HG03354 (cell line): Measurements from ENCODE around the gene SERPINB5.

Source experiments
- ATAC-seq: cut with Tn5 transposase; IDR thresholded peaks from one replicate; pipeline ENCODE4 v1.9.1; 2021; ENCODE audit warnings: mild to moderate bottlenecking; ENCODE audit not compliant: unreplicated experiment, poor library complexity, severe bottlenecking

The SERPINB5 gene

GRCh38 chr18:63518178-63519012 is 41.6 kb downstream of the SERPINB5 start:
- peak; percentile 96 for ATAC-seq

GRCh38 chr18:63520053-63520685 is 43.4 kb downstream of the SERPINB5 start:
- ATAC-seq, result no peak

DNA sequence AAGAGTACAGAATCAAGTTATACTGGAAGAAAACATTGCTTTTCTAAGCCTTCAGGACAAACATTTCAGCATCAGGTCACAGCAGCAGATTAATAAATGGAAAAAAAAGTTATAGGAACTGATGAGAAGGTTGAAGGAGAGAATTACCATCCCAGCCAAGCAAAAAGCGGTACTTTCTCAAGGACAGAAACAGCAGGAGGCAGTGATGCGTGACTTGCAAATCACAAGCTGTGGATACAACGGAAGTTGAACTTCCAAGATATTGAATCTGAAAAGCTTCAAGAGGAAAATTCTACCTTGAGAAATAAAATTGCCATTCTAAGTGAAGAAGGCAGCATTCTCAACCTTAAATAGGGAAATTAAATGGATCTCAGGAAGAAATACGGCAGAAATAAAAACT is 46.9 kb downstream of the SERPINB5 start:
- no peak for ATAC-seq

GRCh38 chr18:63527251-63527650 is 50.5 kb downstream of the SERPINB5 start:
- ATAC-seq, result no peak

GRCh38 chr18:63528863-63529492 is 52.2 kb downstream of the SERPINB5 start:
- ATAC-seq, result no peak

GRCh38 chr18:63532471-63532870 is 55.7 kb downstream of the SERPINB5 start:
- no peak for ATAC-seq

DNA sequence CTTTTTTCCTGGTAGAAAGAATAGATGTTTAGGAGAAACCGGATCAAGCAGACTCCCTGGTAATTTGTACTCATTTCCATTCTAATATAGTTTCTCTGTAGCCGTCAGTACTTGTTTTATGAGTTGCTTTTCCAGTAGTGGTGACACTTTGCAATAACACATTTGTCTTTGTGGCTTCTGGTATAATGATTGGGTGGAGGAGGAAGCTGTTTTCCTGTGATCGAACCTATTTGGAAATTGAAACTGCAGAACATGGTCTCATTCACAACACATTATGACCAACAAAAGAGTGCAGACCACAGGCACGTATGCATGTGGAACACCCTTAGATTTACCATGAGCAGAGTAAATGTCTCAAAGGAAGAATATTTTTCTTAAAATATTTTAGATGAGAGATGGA is 57.9 kb downstream of the SERPINB5 start:
- ATAC-seq, result no peak

GRCh38 chr18:63539904-63540510 is 63.2 kb downstream of the SERPINB5 start:
- no peak for ATAC-seq

DNA sequence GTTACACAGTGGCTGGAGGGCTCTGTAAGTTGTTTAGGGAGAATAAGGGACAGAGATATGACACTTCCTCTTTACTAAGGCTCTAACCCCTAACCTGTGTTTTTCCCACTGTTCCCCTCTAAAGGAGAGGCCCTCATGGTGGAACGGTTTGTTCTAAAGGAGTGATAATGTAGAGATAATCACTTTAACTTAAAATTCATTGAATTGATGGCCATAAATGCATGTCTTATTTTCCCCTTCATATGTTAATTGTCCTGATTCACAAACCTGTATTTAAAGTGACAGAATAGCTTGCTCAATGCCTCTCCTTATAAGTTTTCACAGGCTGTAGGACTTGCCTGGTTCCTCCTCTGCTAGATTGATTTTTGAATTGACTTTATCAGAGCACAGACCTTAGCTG is 65.3 kb downstream of the SERPINB5 start, which contains the start of gene SERPINB12:
TSS of gene SERPINB12 (plus strand) at position 301 of the 400 bp plus-strand sequence. CDS start 13,791 bp downstream, outside the sequence.
- ATAC-seq, result no peak

GRCh38 chr18:63544017-63544416 is 67.3 kb downstream of the SERPINB5 start:
- no peak for ATAC-seq

DNA sequence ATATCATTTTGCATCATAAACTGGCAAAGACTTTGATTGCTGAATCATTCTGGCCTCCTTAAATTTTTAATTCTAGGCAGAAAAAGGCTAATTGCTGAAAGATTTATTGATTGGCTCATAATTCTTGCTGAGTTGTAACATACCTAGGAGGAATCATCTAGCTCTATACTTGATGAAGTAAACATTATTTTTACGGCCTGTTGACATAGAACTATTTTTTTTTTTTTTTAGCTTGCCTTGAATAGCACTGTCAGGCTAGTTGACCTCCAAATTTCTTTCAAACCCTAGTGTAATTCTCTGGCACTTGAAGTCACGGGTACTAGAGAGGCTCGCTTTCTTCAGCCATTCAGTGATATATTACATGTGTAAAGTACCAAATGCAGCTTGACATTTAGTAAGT is 68.2 kb downstream of the SERPINB5 start:
- ATAC-seq, result no peak

GRCh38 chr18:63550068-63550467 is 73.3 kb downstream of the SERPINB5 start:
- ATAC-seq, result no peak

DNA sequence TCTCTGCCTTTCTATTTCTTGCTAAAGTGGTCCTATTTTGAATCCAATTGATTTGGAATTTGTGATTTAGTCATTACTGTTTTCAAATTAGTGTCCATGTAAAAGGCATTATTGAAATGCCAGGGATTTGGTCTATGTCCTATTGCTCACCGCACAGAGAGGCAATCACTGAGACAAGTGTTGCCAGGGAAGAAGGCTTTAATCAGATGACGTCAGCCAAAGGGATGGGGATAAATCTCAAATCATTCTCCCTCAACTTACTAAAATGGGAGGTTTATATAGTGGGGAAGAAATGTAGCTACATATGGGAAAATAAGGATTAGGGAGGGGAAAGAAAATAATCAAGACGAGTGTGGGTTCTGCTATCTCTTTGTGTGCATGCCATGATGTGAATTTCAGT is 75.0 kb downstream of the SERPINB5 start:
- ATAC-seq, result no peak

GRCh38 chr18:63552581-63552980 is 75.8 kb downstream of the SERPINB5 start:
- ATAC-seq, result no peak

- no peak for ATAC-seq
Observed at GRCh38 chr18:63553081-63553480, 76.3 kb downstream of the SERPINB5 start.
